OCI-LY3 (cell line): ENCODE measurements around the gene SLC4A9.

Experiments
- H2AFZ ChIP-seq: fragments of 200-600, 300-600 bp; shearing (Covaris generic); 2 replicates; pipeline ENCODE4 v1.6.0; 2014; ENCODE audit warnings: antibody characterized with exemption, low read depth, low read length
- H3K27ac ChIP-seq: fragments of 200-600, 300-600 bp; sonication (generic); 2 replicates; pipeline ENCODE4 v1.5.1; 2014; ENCODE audit warnings: mild to moderate bottlenecking, low read length, moderate library complexity, mixed read lengths
- H3K27me3 ChIP-seq: fragments of 200-600, 300-600 bp; sonication (generic); 2 replicates; pipeline ENCODE4 v1.6.1; 2014; ENCODE audit warnings: low read depth, low read length, mixed read lengths
- H3K36me3 ChIP-seq: fragments of 200-600, 300-600 bp; sonication (generic); replicated peaks from 2 replicates; pipeline ENCODE3; 2014; ENCODE audit warnings: low read depth, low read length, mixed read lengths
- H3K4me1 ChIP-seq: fragments of 300-600, 200-600 bp; sonication (generic); 2 replicates; pipeline ENCODE4 v1.6.1; 2014; ENCODE audit warnings: low read length, mixed read lengths
- H3K4me2 ChIP-seq: fragments of 200-600, 300-600 bp; sonication (generic); 2 replicates; pipeline ENCODE4 v1.6.1; 2014; ENCODE audit warnings: low read length, mixed read lengths
- H3K4me3 ChIP-seq: fragments of 300-600, 200-600 bp; sonication (generic); 2 replicates; pipeline ENCODE4 v1.5.1; 2014; ENCODE audit warnings: antibody characterized with exemption, mild to moderate bottlenecking, low read length, moderate library complexity
- H3K79me2 ChIP-seq: fragments of 300-600, 200-600 bp; shearing (Covaris generic); 2 replicates; pipeline ENCODE4 v1.6.1; 2014; ENCODE audit warnings: mild to moderate bottlenecking, low read length, mixed read lengths
- H3K9ac ChIP-seq: fragments of 300-600, 200-600 bp; shearing (Covaris generic); 2 replicates; pipeline ENCODE4 v1.6.0; 2014; ENCODE audit warnings: mild to moderate bottlenecking, low read length, moderate library complexity
- H3K9me3 ChIP-seq: fragments of 200-600, 300-600 bp; shearing (Covaris generic); 2 replicates; pipeline ENCODE4 v1.6.1; 2014; ENCODE audit warnings: low read length, mixed read lengths; ENCODE audit not compliant: insufficient read depth
- H4K20me1 ChIP-seq: fragments of 200-600, 300-600 bp; sonication (generic); 2 replicates; pipeline ENCODE4 v1.6.1; 2016; ENCODE audit warnings: low read length, mixed read lengths; ENCODE audit not compliant: insufficient read depth
- EZH2phosphoT487 ChIP-seq: fragments of 200-600 bp; shearing (Covaris generic); IDR thresholded peaks from 2 replicates; pipeline ENCODE4 v1.6.1; 2018; ENCODE audit warnings: antibody characterized with exemption, mixed run types, low read depth
- TF ChIP-seq, protein P1 (sequence below): fragments of 200-600, 300-600 bp; sonication (generic); IDR thresholded peaks from 2 replicates; pipeline ENCODE4 v1.5.1; 2014; ENCODE audit warnings: antibody characterized with exemption, low read length, low read depth

The SLC4A9 gene

DNA sequence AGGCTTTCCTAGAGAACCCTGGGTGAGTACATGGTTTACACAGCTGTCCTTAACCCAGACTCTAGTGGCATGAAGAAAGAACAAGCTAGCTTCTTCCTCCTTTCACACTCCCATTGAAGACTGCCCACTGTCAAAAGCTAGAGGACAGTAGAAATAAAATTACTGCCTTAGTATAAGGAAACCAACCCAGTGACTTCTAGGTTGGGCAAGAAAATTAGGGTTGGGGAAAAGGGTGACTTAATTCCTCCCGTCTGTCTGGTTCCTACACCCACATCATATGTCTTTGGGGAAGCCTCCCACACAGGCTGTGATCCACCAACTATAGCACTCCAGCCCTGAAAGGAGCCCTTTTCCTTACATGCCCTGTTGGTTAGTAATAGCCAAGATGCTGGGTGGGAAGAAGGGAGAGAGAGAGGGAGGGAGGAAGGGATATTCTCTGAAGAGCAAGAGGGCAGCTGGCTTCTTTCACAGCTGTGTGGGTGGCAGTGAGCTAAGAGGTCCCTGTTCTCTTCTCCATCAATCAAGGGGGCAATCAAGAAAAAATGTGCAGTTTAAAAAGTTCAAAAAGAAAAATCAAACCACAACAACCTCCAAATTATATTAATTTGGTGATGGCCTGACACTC is 35.3 kb upstream of the SLC4A9 start:
- H3K4me1 ChIP-seq, result no peaks in the 10 kb centered on the region
- no peak overlapping the region for H2AFZ ChIP-seq
- no peaks in the 10 kb centered on the region for H3K79me2 ChIP-seq
- H3K9me3 ChIP-seq, result no peaks in the 10 kb centered on the region
- H3K9ac ChIP-seq, result no peak overlapping the region
- H3K27ac ChIP-seq, result no peak overlapping the region
- no peaks in the 10 kb centered on the region for H3K27me3 ChIP-seq
- H3K36me3 ChIP-seq, result no peaks in the 10 kb centered on the region
- no peak overlapping the region for H3K4me3 ChIP-seq
- TF ChIP-seq EZH2phosphoT487, result no peak
- TF ChIP-seq, protein P1, sequence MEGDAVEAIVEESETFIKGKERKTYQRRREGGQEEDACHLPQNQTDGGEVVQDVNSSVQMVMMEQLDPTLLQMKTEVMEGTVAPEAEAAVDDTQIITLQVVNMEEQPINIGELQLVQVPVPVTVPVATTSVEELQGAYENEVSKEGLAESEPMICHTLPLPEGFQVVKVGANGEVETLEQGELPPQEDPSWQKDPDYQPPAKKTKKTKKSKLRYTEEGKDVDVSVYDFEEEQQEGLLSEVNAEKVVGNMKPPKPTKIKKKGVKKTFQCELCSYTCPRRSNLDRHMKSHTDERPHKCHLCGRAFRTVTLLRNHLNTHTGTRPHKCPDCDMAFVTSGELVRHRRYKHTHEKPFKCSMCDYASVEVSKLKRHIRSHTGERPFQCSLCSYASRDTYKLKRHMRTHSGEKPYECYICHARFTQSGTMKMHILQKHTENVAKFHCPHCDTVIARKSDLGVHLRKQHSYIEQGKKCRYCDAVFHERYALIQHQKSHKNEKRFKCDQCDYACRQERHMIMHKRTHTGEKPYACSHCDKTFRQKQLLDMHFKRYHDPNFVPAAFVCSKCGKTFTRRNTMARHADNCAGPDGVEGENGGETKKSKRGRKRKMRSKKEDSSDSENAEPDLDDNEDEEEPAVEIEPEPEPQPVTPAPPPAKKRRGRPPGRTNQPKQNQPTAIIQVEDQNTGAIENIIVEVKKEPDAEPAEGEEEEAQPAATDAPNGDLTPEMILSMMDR, result no peak
- H4K20me1 ChIP-seq, result no peaks in the 10 kb centered on the region
- no peak overlapping the region for H3K4me2 ChIP-seq

- Histone ChIP-seq H2AFZ (no peak overlapping the region), H3K9ac (no peak overlapping the region), H3K79me2 (no peaks in the 10 kb centered on the region), H3K27me3 (no peaks in the 10 kb centered on the region), H3K4me1 (no peaks in the 10 kb centered on the region), H3K9me3 (no peaks in the 10 kb centered on the region), H3K27ac (no peak overlapping the region), H3K4me2 (no peak overlapping the region), H3K4me3 (no peak overlapping the region), H4K20me1 (no peaks in the 10 kb centered on the region), H3K36me3 (no peaks in the 10 kb centered on the region)
- TF ChIP-seq, protein P1, result no peak
- no peak for TF ChIP-seq EZH2phosphoT487
Observed at GRCh38 chr5:140325486-140325885, 34.5 kb upstream of the SLC4A9 start.

GRCh38 chr5:140327589-140327988 is 32.4 kb upstream of the SLC4A9 start:
- Histone ChIP-seq H3K36me3 (no peaks in the 10 kb centered on the region), H4K20me1 (no peaks in the 10 kb centered on the region), H3K4me3 (no peak overlapping the region), H2AFZ (no peak overlapping the region), H3K27ac (no peak overlapping the region), H3K9ac (no peak overlapping the region), H3K4me2 (no peak overlapping the region), H3K79me2 (no peaks in the 10 kb centered on the region), H3K9me3 (no peaks in the 10 kb centered on the region), H3K27me3 (no peaks in the 10 kb centered on the region), H3K4me1 (no peaks in the 10 kb centered on the region)
- TF ChIP-seq, protein P1, result no peak

GRCh38 chr5:140328036-140328764 is 31.8 kb upstream of the SLC4A9 start:
- TF ChIP-seq, protein P1, result no peak
- TF ChIP-seq EZH2phosphoT487, result no peak
- Histone ChIP-seq H3K79me2 (no peaks in the 10 kb centered on the region), H3K4me3 (no peak overlapping the region), H3K36me3 (no peaks in the 10 kb centered on the region), H3K4me2 (no peak overlapping the region), H3K9me3 (no peaks in the 10 kb centered on the region), H3K4me1 (no peaks in the 10 kb centered on the region), H3K9ac (no peak overlapping the region), H4K20me1 (no peaks in the 10 kb centered on the region), H3K27ac (no peak overlapping the region), H2AFZ (no peak overlapping the region), H3K27me3 (no peaks in the 10 kb centered on the region)
